Ureter (tissue), 1 donor: ENCODE measurements around the gene PHETA1. TPM values are rescaled to one million over a fixed set of nuclear protein-coding genes. Genes with fewer than 3 reads are reported as not detected.
A peak's percentile ranks its signal among the peaks of the same experiment; 100 is the strongest.
"Not testable (repeated sequence)": the region's sequence is repeated elsewhere in the genome, so short reads cannot be mapped to it uniquely, and the experiment has no call there.

Experiments used
- DNase-seq: peaks from one replicate; pipeline ENCODE4 v3.0.0-alpha.2; 2020; ENCODE audit warnings: low spot score
- total RNA-seq: library from RNA; stranded (reverse); gene quantifications from one replicate; pipeline ENCODE4 v1.2.4, GENCODE V29; 2023
- donor health status: DM: yes; HTN: yes; CAD: no.

PHETA1 gene
- total RNA-seq, 1 donor from 2014 or later = 7.5 TPM

- DNase-seq = peak; percentile 94
Observed at GRCh38 chr12:111405149-111405858, 36.4 kb upstream of the PHETA1 start.

- peak; percentile 61 for DNase-seq
Observed at GRCh38 chr12:111404362-111405148, 35.7 kb upstream of the PHETA1 start.

GRCh38 chr12:111402490-111402824, 33.6 kb upstream of the PHETA1 start:
- DNase-seq = not testable (repeated sequence)

GRCh38 chr12:111401167-111401605, 32.3 kb upstream of the PHETA1 start:
- no peak for DNase-seq

- not testable (repeated sequence) for DNase-seq
Observed at GRCh38 chr12:111399741-111400404, 31.0 kb upstream of the PHETA1 start.

- no peak for DNase-seq
Observed at GRCh38 chr12:111398530-111398929, 29.6 kb upstream of the PHETA1 start.

- DNase-seq = peak; percentile 85
Observed at GRCh38 chr12:111396726-111397445, 28.0 kb upstream of the PHETA1 start.

- DNase-seq = not testable (repeated sequence)
Observed at GRCh38 chr12:111396271-111396670, 27.4 kb upstream of the PHETA1 start.

- no peak for DNase-seq
Observed at GRCh38 chr12:111395336-111396187, 26.7 kb upstream of the PHETA1 start.

GRCh38 chr12:111394480-111394879, 25.6 kb upstream of the PHETA1 start:
- no peak for DNase-seq

GRCh38 chr12:111393700-111394300, 24.9 kb upstream of the PHETA1 start:
- no peak for DNase-seq

- DNase-seq = no peak
Observed at GRCh38 chr12:111390910-111391309, 22.0 kb upstream of the PHETA1 start.

GRCh38 chr12:111389635-111390034, 20.7 kb upstream of the PHETA1 start:
- no peak for DNase-seq

- no peak for DNase-seq
Observed at GRCh38 chr12:111387747-111388323, 18.9 kb upstream of the PHETA1 start.

GRCh38 chr12:111386885-111387284, 18.0 kb upstream of the PHETA1 start:
- no peak for DNase-seq

- no peak for DNase-seq
Observed at GRCh38 chr12:111384596-111384995, 15.7 kb upstream of the PHETA1 start.

GRCh38 chr12:111379942-111380554, 11.2 kb upstream of the PHETA1 start:
- no peak for DNase-seq

- no peak for DNase-seq
Observed at GRCh38 chr12:111377440-111377839, 8.5 kb upstream of the PHETA1 start.

- DNase-seq = not testable (repeated sequence)
Observed at GRCh38 chr12:111373231-111373630, 4.3 kb upstream of the PHETA1 start.
